ENCODE results near the gene ASB10.

- TF ChIP-seq NR1H2 (CRISPR knock-in tag; IDR thresholded peaks at IDR 0.05) (no peak), SP1 (CRISPR knock-in tag; conservative IDR thresholded peaks at IDR 0.05) (no peak), TEAD1 (CRISPR knock-in tag; IDR thresholded peaks at IDR 0.05) (no peak), NR2C2 (CRISPR knock-in tag; IDR thresholded peaks at IDR 0.05) (no peak), KAT7 (CRISPR knock-in tag; IDR thresholded peaks at IDR 0.05; ENCODE audit: borderline replicate concordance) (no peak)
- TF ChIP-seq, protein P1, sequence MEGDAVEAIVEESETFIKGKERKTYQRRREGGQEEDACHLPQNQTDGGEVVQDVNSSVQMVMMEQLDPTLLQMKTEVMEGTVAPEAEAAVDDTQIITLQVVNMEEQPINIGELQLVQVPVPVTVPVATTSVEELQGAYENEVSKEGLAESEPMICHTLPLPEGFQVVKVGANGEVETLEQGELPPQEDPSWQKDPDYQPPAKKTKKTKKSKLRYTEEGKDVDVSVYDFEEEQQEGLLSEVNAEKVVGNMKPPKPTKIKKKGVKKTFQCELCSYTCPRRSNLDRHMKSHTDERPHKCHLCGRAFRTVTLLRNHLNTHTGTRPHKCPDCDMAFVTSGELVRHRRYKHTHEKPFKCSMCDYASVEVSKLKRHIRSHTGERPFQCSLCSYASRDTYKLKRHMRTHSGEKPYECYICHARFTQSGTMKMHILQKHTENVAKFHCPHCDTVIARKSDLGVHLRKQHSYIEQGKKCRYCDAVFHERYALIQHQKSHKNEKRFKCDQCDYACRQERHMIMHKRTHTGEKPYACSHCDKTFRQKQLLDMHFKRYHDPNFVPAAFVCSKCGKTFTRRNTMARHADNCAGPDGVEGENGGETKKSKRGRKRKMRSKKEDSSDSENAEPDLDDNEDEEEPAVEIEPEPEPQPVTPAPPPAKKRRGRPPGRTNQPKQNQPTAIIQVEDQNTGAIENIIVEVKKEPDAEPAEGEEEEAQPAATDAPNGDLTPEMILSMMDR (IDR thresholded peaks at IDR 0.05): no peak
- TF ChIP-seq, protein P2, sequence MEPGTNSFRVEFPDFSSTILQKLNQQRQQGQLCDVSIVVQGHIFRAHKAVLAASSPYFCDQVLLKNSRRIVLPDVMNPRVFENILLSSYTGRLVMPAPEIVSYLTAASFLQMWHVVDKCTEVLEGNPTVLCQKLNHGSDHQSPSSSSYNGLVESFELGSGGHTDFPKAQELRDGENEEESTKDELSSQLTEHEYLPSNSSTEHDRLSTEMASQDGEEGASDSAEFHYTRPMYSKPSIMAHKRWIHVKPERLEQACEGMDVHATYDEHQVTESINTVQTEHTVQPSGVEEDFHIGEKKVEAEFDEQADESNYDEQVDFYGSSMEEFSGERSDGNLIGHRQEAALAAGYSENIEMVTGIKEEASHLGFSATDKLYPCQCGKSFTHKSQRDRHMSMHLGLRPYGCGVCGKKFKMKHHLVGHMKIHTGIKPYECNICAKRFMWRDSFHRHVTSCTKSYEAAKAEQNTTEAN (CRISPR knock-in tag; IDR thresholded peaks at IDR 0.05): no peak
- TF ChIP-seq, protein P3, sequence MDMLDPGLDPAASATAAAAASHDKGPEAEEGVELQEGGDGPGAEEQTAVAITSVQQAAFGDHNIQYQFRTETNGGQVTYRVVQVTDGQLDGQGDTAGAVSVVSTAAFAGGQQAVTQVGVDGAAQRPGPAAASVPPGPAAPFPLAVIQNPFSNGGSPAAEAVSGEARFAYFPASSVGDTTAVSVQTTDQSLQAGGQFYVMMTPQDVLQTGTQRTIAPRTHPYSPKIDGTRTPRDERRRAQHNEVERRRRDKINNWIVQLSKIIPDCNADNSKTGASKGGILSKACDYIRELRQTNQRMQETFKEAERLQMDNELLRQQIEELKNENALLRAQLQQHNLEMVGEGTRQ (CRISPR knock-in tag; IDR thresholded peaks at IDR 0.05): no peak
These were observed 58.9 kb downstream of the ASB10 start for GRCh38 chr7:151128144-151128543.
